GM18861 (cell line): Measurements from ENCODE around the gene NFE2L2.
"Not testable (repeated sequence)": the region's sequence is repeated elsewhere in the genome, so short reads cannot be mapped to it uniquely, and the experiment has no call there.

Experiments used
- ATAC-seq: cut with Tn5 transposase; IDR thresholded peaks from one replicate; pipeline ENCODE4 v1.9.1; 2021; ENCODE audit not compliant: unreplicated experiment

Gene NFE2L2

GRCh38 chr2:177258059-177258458 lies 6.5 kb downstream of the NFE2L2 start:
- ATAC-seq: no peak

- no peak for ATAC-seq
Measured at GRCh38 chr2:177257471-177257870, 7.1 kb downstream of the NFE2L2 start.

GRCh38 chr2:177256695-177257094 lies 7.8 kb downstream of the NFE2L2 start:
- ATAC-seq: no peak

- ATAC-seq: no peak
Measured at GRCh38 chr2:177256026-177256425, 8.5 kb downstream of the NFE2L2 start.

- no peak for ATAC-seq
Measured at GRCh38 chr2:177255227-177255601, 9.3 kb downstream of the NFE2L2 start.

GRCh38 chr2:177254433-177255226 lies 9.9 kb downstream of the NFE2L2 start:
- no peak for ATAC-seq

- ATAC-seq: no peak
Measured at GRCh38 chr2:177253704-177254103, 10.8 kb downstream of the NFE2L2 start.

- no peak for ATAC-seq
Measured at GRCh38 chr2:177252808-177253531, 11.6 kb downstream of the NFE2L2 start.

GRCh38 chr2:177251165-177251542 lies 13.4 kb downstream of the NFE2L2 start:
- ATAC-seq: no peak

GRCh38 chr2:177250461-177250860 lies 14.1 kb downstream of the NFE2L2 start:
- ATAC-seq: no peak

GRCh38 chr2:177249038-177249437 lies 15.5 kb downstream of the NFE2L2 start:
- ATAC-seq: no peak

- ATAC-seq: no peak
Measured at GRCh38 chr2:177247693-177248262, 16.7 kb downstream of the NFE2L2 start.

GRCh38 chr2:177246523-177247030 lies 17.9 kb downstream of the NFE2L2 start:
- not testable (repeated sequence) for ATAC-seq

- ATAC-seq: no peak
Measured at GRCh38 chr2:177246000-177246399, 18.5 kb downstream of the NFE2L2 start.

GRCh38 chr2:177245010-177245422 lies 19.5 kb downstream of the NFE2L2 start:
- no peak for ATAC-seq

GRCh38 chr2:177244244-177244771 lies 20.2 kb downstream of the NFE2L2 start:
- no peak for ATAC-seq

- ATAC-seq: no peak
Measured at GRCh38 chr2:177243476-177243875, 21.1 kb downstream of the NFE2L2 start.

GRCh38 chr2:177243073-177243472 lies 21.5 kb downstream of the NFE2L2 start:
- no peak for ATAC-seq

- ATAC-seq: no peak
Measured at GRCh38 chr2:177242121-177242987, 22.2 kb downstream of the NFE2L2 start.

- ATAC-seq: no peak
Measured at GRCh38 chr2:177241711-177242120, 22.8 kb downstream of the NFE2L2 start.
